ENCODE results near the gene TBX4. TPM values are rescaled to one million over a fixed set of nuclear protein-coding genes. Genes with fewer than 3 reads are reported as not detected.

The TBX4 gene
- total and polyA plus RNA-seq, 2 experiments from 2014 or later, result not detected

GRCh38 chr17:61474235-61474927, 22.2 kb downstream of the TBX4 start:
- TF ChIP-seq ZNF331 (CRISPR knock-in tag; IDR thresholded peaks at IDR 0.05; ENCODE audit: low read depth) (no peak), REST (IDR thresholded peaks at IDR 0.05; ENCODE audit: unreplicated experiment) (no peak), EZH2 (IDR thresholded peaks at IDR 0.05; ENCODE audit: low read depth, unreplicated experiment) (no peak), ZNF462 (CRISPR knock-in tag; IDR thresholded peaks at IDR 0.05) (no peak), JUNB (IDR thresholded peaks at IDR 0.05; ENCODE audit: unreplicated experiment) (no peak), CREB1 (CRISPR knock-in tag; IDR thresholded peaks at IDR 0.05; ENCODE audit: low read depth) (no peak), POLR2AphosphoS5 (IDR thresholded peaks at IDR 0.05; ENCODE audit: low read depth) (no peak), ETS1 (IDR thresholded peaks at IDR 0.05) (no peak), EZH2phosphoT487 (IDR thresholded peaks at IDR 0.05; ENCODE audit: unreplicated experiment) (no peak), CTCF (conservative IDR thresholded peaks at IDR 0.05; ENCODE audit: low read depth in 2 of 2) (no peak), STAT1 (IDR thresholded peaks at IDR 0.05; ENCODE audit: unreplicated experiment) (no peak), NANOG (IDR thresholded peaks at IDR 0.05; ENCODE audit: borderline replicate concordance) (no peak), ZNF114 (CRISPR knock-in tag; IDR thresholded peaks at IDR 0.05) (no peak)
- no peaks in the 10 kb centered on the region for H3F3A ChIP-seq (replicated peaks; ENCODE audit: low read depth)
- H3K36me3 ChIP-seq (ENCODE audit: insufficient read depth), result no peaks in the 10 kb centered on the region
- H3K79me2 ChIP-seq (replicated peaks; ENCODE audit: insufficient read depth), result no peaks in the 10 kb centered on the region
- Mint-ChIP-seq H3K27ac (no peak overlapping the region), H3K4me1 (no peaks in the 10 kb centered on the region), H3K4me3 (no peak overlapping the region), H3K36me3 (ENCODE audit: low read depth) (no peaks in the 10 kb centered on the region), H3K9me3 (no peaks in the 10 kb centered on the region; the same call in 2 of the 3 replicates), H3K27me3 (ENCODE audit: insufficient read depth, low read depth, poor library complexity) (peaks cover 10% of the 10 kb centered on the region)
- peaks cover 9% of the 10 kb centered on the region; the same call in 1 of the 2 replicates for H3K27me3 ChIP-seq (ENCODE audit: insufficient read depth)
- no peak overlapping the region for H3K4me3 ChIP-seq
- no peak for DNase-seq (ENCODE audit: low spot score)
- no peak overlapping the region for H3K4me2 ChIP-seq
- no peaks in the 10 kb centered on the region for H4K20me1 ChIP-seq (replicated peaks; ENCODE audit: insufficient read depth)
- no peak overlapping the region for H3K27ac ChIP-seq (ENCODE audit: low read depth)
- no peaks in the 10 kb centered on the region for H3K9me2 ChIP-seq (ENCODE audit: insufficient read depth)
- 0 out of 2 replicates have a peak, but pooled peaks cover 4% of the 10 kb centered on the region for H3K4me1 ChIP-seq (ENCODE audit: insufficient read depth)
- no peak for ATAC-seq
- no peak overlapping the region; the same call in 1 of the 2 replicates for H2AFZ ChIP-seq

Measured in GM23338 (cell line).